GM23338 (cell line): ENCODE results near the gene TBCE. TPM values are rescaled to one million over a fixed set of nuclear protein-coding genes. Genes with fewer than 3 reads are reported as not detected.

Source experiments
- ATAC-seq: fragments of 200-7000 bp; cut with Tn5 transposase; 3 replicates; pipeline ENCODE4 v1.9.1; 2020
- DNase-seq: peaks from one replicate; pipeline ENCODE4 v3.0.0-alpha.2; 2015; ENCODE audit warnings: low spot score
- H2AFZ ChIP-seq: fragments of 200-600 bp; sonication (generic); 2 replicates; pipeline ENCODE4 v1.8.0; 2016; ENCODE audit warnings: antibody characterized with exemption, mild to moderate bottlenecking, moderate library complexity
- H3F3A ChIP-seq: fragments of 200-600 bp; sonication (generic); replicated peaks from 2 replicates; pipeline ENCODE4 v1.8.0; 2017; ENCODE audit warnings: antibody characterized with exemption, mixed run types, low read depth
- H3K27ac ChIP-seq: fragments of 200-600 bp; sonication (generic); 2 replicates; pipeline ENCODE4 v1.6.1; 2016; ENCODE audit warnings: low read depth
- H3K27me3 ChIP-seq: fragments of 200-600 bp; sonication (generic); 2 replicates; pipeline ENCODE4 v1.8.0; 2016; ENCODE audit warnings: mild to moderate bottlenecking, mixed run types, moderate library complexity; ENCODE audit not compliant: insufficient read depth
- H3K36me3 ChIP-seq: fragments of 200-600 bp; sonication (generic); 2 replicates; pipeline ENCODE4 v1.8.0; 2016; ENCODE audit warnings: mild to moderate bottlenecking; ENCODE audit not compliant: insufficient read depth
- H3K4me1 ChIP-seq: fragments of 200-600 bp; sonication (generic); 2 replicates; pipeline ENCODE4 v1.8.0; 2016; ENCODE audit warnings: mild to moderate bottlenecking, moderate library complexity; ENCODE audit not compliant: insufficient read depth
- H3K4me2 ChIP-seq: fragments of 200-600 bp; sonication (generic); 2 replicates; pipeline ENCODE4 v1.7.1; 2017; ENCODE audit warnings: mixed run types
- H3K4me3 ChIP-seq: fragments of 200-600 bp; sonication (generic); 2 replicates; pipeline ENCODE4 v1.6.1; 2016; ENCODE audit warnings: mixed run types
- H3K79me2 ChIP-seq: fragments of 200-600 bp; sonication (generic); replicated peaks from 2 replicates; pipeline ENCODE4 v1.8.0; 2017; ENCODE audit warnings: mild to moderate bottlenecking; ENCODE audit not compliant: insufficient read depth
- H3K9me2 ChIP-seq: fragments of 200-600 bp; sonication (generic); 2 replicates; pipeline ENCODE4 v1.8.0; 2017; ENCODE audit not compliant: insufficient read depth
- H4K20me1 ChIP-seq: fragments of 200-600 bp; sonication (generic); replicated peaks from 2 replicates; pipeline ENCODE4 v1.8.0; 2017; ENCODE audit warnings: mild to moderate bottlenecking; ENCODE audit not compliant: insufficient read depth
- H3K27ac Mint-ChIP-seq: 2 replicates; pipeline ENCODE4 v1.8.0; 2020; ENCODE audit warnings: inconsistent platforms, mild to moderate bottlenecking, moderate library complexity, mixed read lengths
- H3K27me3 Mint-ChIP-seq: 3 replicates; pipeline ENCODE4 v1.8.0; 2022; ENCODE audit warnings: low read depth, mild to moderate bottlenecking, moderate library complexity, mixed read lengths, inconsistent platforms; ENCODE audit not compliant: insufficient read depth, poor library complexity
- H3K36me3 Mint-ChIP-seq: 3 replicates; pipeline ENCODE4 v1.8.0; 2021; ENCODE audit warnings: low read depth, mild to moderate bottlenecking, inconsistent platforms, moderate library complexity, mixed read lengths
- H3K4me1 Mint-ChIP-seq: 3 replicates; pipeline ENCODE4 v1.8.0; 2020; ENCODE audit warnings: mild to moderate bottlenecking, inconsistent platforms, mixed read lengths
- H3K4me3 Mint-ChIP-seq: 3 replicates; pipeline ENCODE4 v1.8.0; 2021; ENCODE audit warnings: moderate library complexity, mild to moderate bottlenecking, inconsistent platforms, mixed read lengths
- H3K9me3 Mint-ChIP-seq: 3 replicates; pipeline ENCODE4 v1.8.0; 2020; ENCODE audit warnings: moderate library complexity, mild to moderate bottlenecking, inconsistent platforms, mixed read lengths
- CREB1 ChIP-seq: fragments of 250-450 bp; sonication (Bioruptor Pico); IDR thresholded peaks from 2 replicates; pipeline ENCODE4 v1.5.0; 2020; ENCODE audit warnings: low read depth, mild to moderate bottlenecking, moderate library complexity
- CTCF ChIP-seq, 2 experiments: fragments of 200-600 bp in 1 of 2; sonication (generic) in 1 of 2; conservative IDR thresholded peaks; 2 replicates each; pipeline versions ENCODE4 v1.5.1 to v1.6.1; 2016 to 2017; ENCODE audit warnings: antibody characterized with exemption in 2 of 2, low read depth in 2 of 2, mild to moderate bottlenecking in 2 of 2, moderate library complexity in 1 of 2
- ETS1 ChIP-seq: IDR thresholded peaks from 2 replicates; pipeline ENCODE4 v1.6.1; 2016; ENCODE audit warnings: antibody characterized with exemption
- EZH2 ChIP-seq: fragments of 200-600 bp; sonication (generic); IDR thresholded peaks from one replicate; pipeline ENCODE4 v1.8.0; 2017; ENCODE audit warnings: antibody characterized with exemption, mild to moderate bottlenecking, low read depth; ENCODE audit not compliant: unreplicated experiment
- EZH2phosphoT487 ChIP-seq: fragments of 200-600 bp; sonication (generic); IDR thresholded peaks from one replicate; pipeline ENCODE4 v1.8.1; 2018; ENCODE audit warnings: antibody characterized with exemption; ENCODE audit not compliant: unreplicated experiment
- JUNB ChIP-seq: IDR thresholded peaks from one replicate; pipeline ENCODE4 v1.6.1; 2016; ENCODE audit warnings: antibody characterized with exemption; ENCODE audit not compliant: unreplicated experiment
- NANOG ChIP-seq: IDR thresholded peaks from 2 replicates; pipeline ENCODE4 v1.6.1; 2016; ENCODE audit warnings: antibody characterized with exemption, borderline replicate concordance
- POLR2AphosphoS5 ChIP-seq: IDR thresholded peaks from 2 replicates; pipeline ENCODE4 v1.6.1; 2016; ENCODE audit warnings: antibody characterized with exemption, low read depth
- REST ChIP-seq: IDR thresholded peaks from one replicate; pipeline ENCODE4 v1.6.1; 2018; ENCODE audit warnings: antibody characterized with exemption; ENCODE audit not compliant: unreplicated experiment
- STAT1 ChIP-seq: IDR thresholded peaks from one replicate; pipeline ENCODE4 v1.6.1; 2016; ENCODE audit warnings: antibody characterized with exemption; ENCODE audit not compliant: unreplicated experiment
- ZNF114 ChIP-seq: fragments of 250-450 bp; sonication (Bioruptor Pico); IDR thresholded peaks from 2 replicates; pipeline ENCODE4 v1.5.0; 2020; ENCODE audit warnings: mild to moderate bottlenecking, moderate library complexity
- ZNF331 ChIP-seq: fragments of 250-450 bp; sonication (Bioruptor Pico); IDR thresholded peaks from 2 replicates; pipeline ENCODE4 v1.5.0; 2020; ENCODE audit warnings: low read depth, mild to moderate bottlenecking, moderate library complexity
- ZNF462 ChIP-seq: fragments of 250-450 bp; sonication (Bioruptor Pico); IDR thresholded peaks from 2 replicates; pipeline ENCODE4 v1.5.0; 2020; ENCODE audit warnings: mild to moderate bottlenecking, moderate library complexity
- polyA plus RNA-seq: library from polyadenylated mRNA; unstranded; fragments of >200 nt; fragmentation: Nextera tagmentation; extraction: Ambion mirVana; gene quantifications from 2 replicates; pipeline ENCODE4 v1.2.1, GENCODE V29; 2016
- total RNA-seq: library from RNA; depleted of rRNA; stranded (reverse); fragments of >200 nt; shearing (Covaris generic); gene quantifications from 2 replicates; pipeline ENCODE4 v1.2.3, GENCODE V29; 2014

TBCE gene
- total and polyA plus RNA-seq, 2 experiments from 2014 or later, result 42.7 to 64.8 TPM

GRCh38 chr1:235411489-235412486, 44.6 kb downstream of the TBCE start:
- no peaks in the 10 kb centered on the region for H4K20me1 ChIP-seq
- ATAC-seq (no peak), DNase-seq (peak; percentile 23)
- no peak overlapping the region for H2AFZ ChIP-seq
- no peak overlapping the region for H3K4me3 Mint-ChIP-seq
- no peak overlapping the region for H3K27ac Mint-ChIP-seq
- H3K4me3 ChIP-seq, result no peak overlapping the region
- peaks cover 7% of the 10 kb centered on the region for H3K79me2 ChIP-seq
- no peak for TF ChIP-seq EZH2phosphoT487
- TF ChIP-seq STAT1, result no peak
- TF ChIP-seq ETS1, result no peak
- no peak for TF ChIP-seq REST
- TF ChIP-seq POLR2AphosphoS5, result no peak
- TF ChIP-seq CREB1 (CRISPR knock-in tag), result no peak
- no peak for TF ChIP-seq ZNF331 (CRISPR knock-in tag)
- no peak for TF ChIP-seq CTCF (conservative IDR thresholded peaks at IDR 0.05; ENCODE audit: low read depth in 2 of 2)
- no peak for TF ChIP-seq ZNF114
- TF ChIP-seq NANOG, result no peak
- no peak for TF ChIP-seq JUNB
- no peak for TF ChIP-seq ZNF462 (CRISPR knock-in tag)
- no peak for TF ChIP-seq EZH2
- H3K4me2 ChIP-seq, result no peak overlapping the region
- no peaks in the 10 kb centered on the region for H3K36me3 ChIP-seq
- peaks cover 10% of the 10 kb centered on the region for H3F3A ChIP-seq
- H3K27ac ChIP-seq, result peak overlapping the region; percentile 77
- peaks cover 8% of the 10 kb centered on the region for H3K27me3 Mint-ChIP-seq
- H3K4me1 ChIP-seq, result 0 out of 2 replicates have a peak, but pooled peaks cover 2% of the 10 kb centered on the region
- no peaks in the 10 kb centered on the region for H3K4me1 Mint-ChIP-seq
- no peaks in the 10 kb centered on the region for H3K9me2 ChIP-seq
- H3K9me3 Mint-ChIP-seq, result peaks cover 10% of the 10 kb centered on the region; the same call in 2 of the 3 replicates
- peaks cover 16% of the 10 kb centered on the region; the same call in 2 of the 3 replicates for H3K36me3 Mint-ChIP-seq
- H3K27me3 ChIP-seq, result no peaks in the 10 kb centered on the region
